Measurements from ENCODE around the gene EFCAB6. TPM values are rescaled to one million over a fixed set of nuclear protein-coding genes. Genes with fewer than 3 reads are reported as not detected.
A peak's percentile ranks its signal among the peaks of the same experiment; 100 is the strongest.

Gene EFCAB6
- total and polyA plus RNA-seq, 8 donors, result 2.0 to 5.5 (median 3.5) TPM

DNA sequence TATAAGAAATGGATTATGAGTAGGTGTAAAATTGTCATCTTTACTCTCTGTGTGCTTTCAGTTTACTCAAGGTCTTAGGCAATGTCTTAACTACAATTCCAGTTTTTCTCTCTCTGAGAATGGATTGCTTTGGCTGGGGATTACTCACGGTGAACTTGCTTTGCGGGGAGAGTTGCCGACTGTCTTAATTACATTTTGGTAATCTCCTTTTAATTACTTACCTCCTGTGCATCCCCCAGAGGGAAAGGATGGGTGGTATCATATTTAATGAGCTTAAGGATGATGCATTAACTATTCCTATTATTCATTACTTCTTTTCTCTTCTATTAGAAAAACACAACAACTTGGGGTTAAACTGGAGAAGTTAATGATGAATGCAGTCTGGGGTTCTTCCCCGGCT is 240.9 kb downstream of the EFCAB6 start:
- TF ChIP-seq, protein P1, sequence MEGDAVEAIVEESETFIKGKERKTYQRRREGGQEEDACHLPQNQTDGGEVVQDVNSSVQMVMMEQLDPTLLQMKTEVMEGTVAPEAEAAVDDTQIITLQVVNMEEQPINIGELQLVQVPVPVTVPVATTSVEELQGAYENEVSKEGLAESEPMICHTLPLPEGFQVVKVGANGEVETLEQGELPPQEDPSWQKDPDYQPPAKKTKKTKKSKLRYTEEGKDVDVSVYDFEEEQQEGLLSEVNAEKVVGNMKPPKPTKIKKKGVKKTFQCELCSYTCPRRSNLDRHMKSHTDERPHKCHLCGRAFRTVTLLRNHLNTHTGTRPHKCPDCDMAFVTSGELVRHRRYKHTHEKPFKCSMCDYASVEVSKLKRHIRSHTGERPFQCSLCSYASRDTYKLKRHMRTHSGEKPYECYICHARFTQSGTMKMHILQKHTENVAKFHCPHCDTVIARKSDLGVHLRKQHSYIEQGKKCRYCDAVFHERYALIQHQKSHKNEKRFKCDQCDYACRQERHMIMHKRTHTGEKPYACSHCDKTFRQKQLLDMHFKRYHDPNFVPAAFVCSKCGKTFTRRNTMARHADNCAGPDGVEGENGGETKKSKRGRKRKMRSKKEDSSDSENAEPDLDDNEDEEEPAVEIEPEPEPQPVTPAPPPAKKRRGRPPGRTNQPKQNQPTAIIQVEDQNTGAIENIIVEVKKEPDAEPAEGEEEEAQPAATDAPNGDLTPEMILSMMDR (IDR thresholded peaks at IDR 0.05), result no peak
- H3K4me1 ChIP-seq, result no peaks in the 10 kb centered on the region
- H3K4me3 ChIP-seq, result no peak overlapping the region
- no peak for ATAC-seq
- DNase-seq, result no peak
- no peaks in the 10 kb centered on the region for H3K36me3 ChIP-seq
- peaks cover 0 to 8% of the 10 kb centered on the region in 2 donors for H3K27me3 ChIP-seq
- no peak overlapping the region for H3K27ac ChIP-seq
- no peaks in the 10 kb centered on the region for H3K9me3 ChIP-seq
- intact Hi-C loops (cut with DNase I), result no loop called here

DNA sequence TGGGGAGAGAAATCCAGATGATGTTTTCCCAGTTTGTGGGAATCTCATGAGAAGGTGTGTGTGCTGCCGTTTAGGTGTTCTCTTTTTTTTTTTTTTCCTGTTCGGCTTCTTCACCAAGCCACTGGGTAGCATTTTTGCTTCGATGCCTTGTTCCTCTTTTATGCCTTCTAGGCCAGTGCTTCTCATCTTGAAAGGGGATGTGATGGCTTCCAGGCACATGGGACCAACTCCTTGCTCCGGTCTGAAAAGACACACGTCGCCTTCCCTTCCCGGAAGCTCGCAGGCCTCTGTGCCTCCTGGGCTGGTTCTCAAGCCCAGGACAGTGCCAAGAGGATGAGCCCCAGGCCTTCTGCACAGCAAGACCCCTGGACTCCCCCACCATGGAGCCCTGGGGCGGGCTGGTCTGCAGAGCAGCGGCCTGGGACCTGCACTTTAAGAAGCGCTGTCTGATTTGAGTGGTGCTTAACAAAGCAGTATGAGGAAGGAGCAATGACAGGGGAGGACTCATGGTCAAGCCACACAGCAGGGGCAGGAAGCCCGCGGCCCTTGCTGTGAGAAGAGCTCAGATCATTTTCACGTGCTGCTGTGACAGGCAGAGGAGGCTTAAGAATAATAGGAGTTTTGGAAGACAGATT is 241.5 kb downstream of the EFCAB6 start:
- TF ChIP-seq, protein P1 (IDR thresholded peaks at IDR 0.05), result no peak
- Histone ChIP-seq H3K9me3 (no peaks in the 10 kb centered on the region), H3K4me3 (no peak overlapping the region), H3K36me3 (no peaks in the 10 kb centered on the region), H3K27me3 (peaks cover 0 to 7% of the 10 kb centered on the region in 2 donors), H3K27ac (no peak overlapping the region), H3K4me1 (no peaks in the 10 kb centered on the region)
- no peak for DNase-seq
- intact Hi-C loops (cut with DNase I), result no loop called here
- ATAC-seq, result no peak

DNA sequence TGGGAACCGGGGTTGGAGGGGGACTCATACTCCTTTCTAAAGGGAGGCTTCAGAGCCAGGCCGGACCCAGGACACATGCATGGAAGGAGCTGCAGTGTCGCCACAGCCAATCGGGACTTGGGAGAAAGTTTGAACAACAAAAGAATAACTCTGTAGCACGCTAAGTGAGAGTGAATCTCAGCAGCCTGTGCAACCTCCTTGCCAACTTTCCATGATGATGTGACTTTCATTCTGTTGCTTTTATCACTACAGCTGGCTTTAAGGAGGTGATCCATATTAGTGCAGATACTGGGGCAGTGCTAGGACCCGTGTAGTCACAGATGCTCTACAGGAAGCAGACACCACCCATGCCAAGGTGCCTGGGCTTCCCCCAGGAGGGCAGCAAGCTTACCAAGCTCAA is 243.0 kb downstream of the EFCAB6 start:
- intact Hi-C loops (cut with DNase I), result no loop called here

DNA sequence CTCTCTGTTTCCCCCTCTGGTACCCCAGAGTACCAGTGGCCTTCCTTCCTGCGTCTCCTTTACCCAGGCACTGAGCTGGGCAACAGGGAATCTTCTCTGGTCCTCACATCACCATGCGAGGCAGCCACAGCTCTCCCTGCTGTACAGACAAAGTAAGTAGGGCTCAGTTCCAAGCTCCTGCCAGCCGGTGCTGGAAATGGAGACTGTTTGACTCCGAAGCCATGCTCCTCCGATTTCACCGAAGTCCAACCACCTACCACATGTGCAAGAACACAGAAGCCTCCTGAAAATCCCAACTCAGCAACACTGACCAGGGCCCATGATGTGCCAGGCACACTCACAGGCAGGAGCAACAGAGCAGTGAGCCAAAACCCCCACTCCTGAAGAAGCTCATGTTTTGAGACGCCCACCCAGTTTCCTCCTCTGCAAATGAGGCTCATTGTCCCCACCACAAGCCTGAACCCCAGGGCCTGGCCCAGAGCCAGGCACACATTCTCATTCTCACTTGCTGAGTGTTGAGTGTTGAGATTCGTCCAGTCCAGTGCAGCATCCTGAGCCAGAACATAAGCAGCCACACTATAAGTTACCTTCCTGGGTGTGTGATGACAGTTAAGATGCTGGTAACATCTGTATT is 244.3 kb downstream of the EFCAB6 start:
- TF ChIP-seq, protein P1 (IDR thresholded peaks at IDR 0.05), result no peak

More for the DNA sequence above, 243.0 kb downstream of the EFCAB6 start:
- Histone ChIP-seq H3K36me3 (no peaks in the 10 kb centered on the region), H3K9me3 (no peaks in the 10 kb centered on the region), H3K4me1 (no peaks in the 10 kb centered on the region), H3K4me3 (no peak overlapping the region), H3K27me3 (peaks cover 0 to 7% of the 10 kb centered on the region in 2 donors), H3K27ac (no peak overlapping the region)
- TF ChIP-seq, protein P1 (IDR thresholded peaks at IDR 0.05), result no peak
- DNase-seq (peak in 2 of 4 donors; percentile 8 to 11), ATAC-seq (no peak)

DNA sequence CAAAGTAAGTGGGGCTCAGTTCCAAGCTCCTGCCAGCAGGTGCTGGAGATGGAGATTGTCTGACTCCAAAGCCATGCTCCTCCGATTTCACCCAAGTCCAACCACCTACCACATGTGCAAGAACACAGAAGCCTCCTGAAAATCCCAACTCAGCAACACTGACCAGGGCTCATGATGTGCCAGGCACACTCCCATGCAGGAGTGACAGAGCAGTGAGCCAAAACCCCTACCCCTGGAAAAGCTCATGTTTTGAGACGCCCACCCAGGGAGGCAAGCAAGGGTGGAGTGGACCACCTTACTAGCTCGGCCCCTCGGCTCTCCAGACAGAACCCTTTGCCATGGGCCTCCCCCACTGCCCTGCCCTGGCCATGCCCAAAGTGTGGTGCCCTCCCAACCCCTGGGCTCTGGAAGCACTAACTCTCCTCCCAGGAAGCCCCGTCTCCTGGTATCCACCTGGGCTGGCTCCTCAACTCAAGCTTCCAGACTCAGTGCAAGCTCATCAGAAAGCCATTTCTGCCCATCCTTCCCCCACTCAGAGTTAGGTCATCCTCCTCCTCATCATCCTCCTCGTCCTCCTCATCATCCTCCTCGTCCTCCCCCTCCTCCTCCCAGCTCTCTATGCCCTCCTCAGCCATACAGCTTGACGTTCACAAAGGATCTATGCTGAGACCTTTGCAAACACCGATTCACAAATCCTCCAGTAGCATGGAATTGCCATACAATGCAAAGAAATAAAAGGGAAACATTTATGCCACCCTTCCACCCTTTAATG is 245.4 kb downstream of the EFCAB6 start:
- no peak for ATAC-seq

More for the DNA sequence above, 244.3 kb downstream of the EFCAB6 start:
- peaks cover 0 to 8% of the 10 kb centered on the region in 2 donors for H3K27me3 ChIP-seq
- no peak overlapping the region for H3K27ac ChIP-seq
- DNase-seq (no peak), ATAC-seq (no peak)
- H3K9me3 ChIP-seq, result no peaks in the 10 kb centered on the region
- intact Hi-C loops (cut with DNase I), result no loop called here
- no peak overlapping the region for H3K4me3 ChIP-seq
- H3K4me1 ChIP-seq, result no peaks in the 10 kb centered on the region
- no peaks in the 10 kb centered on the region for H3K36me3 ChIP-seq

More for the DNA sequence above, 245.4 kb downstream of the EFCAB6 start:
- H3K27me3 ChIP-seq, result peaks cover 0 to 6% of the 10 kb centered on the region in 2 donors
- H3K9me3 ChIP-seq, result no peaks in the 10 kb centered on the region
- no peak for DNase-seq
- no peak overlapping the region for H3K27ac ChIP-seq
- H3K4me1 ChIP-seq, result no peaks in the 10 kb centered on the region
- H3K36me3 ChIP-seq, result no peaks in the 10 kb centered on the region
- TF ChIP-seq, protein P1 (IDR thresholded peaks at IDR 0.05), result no peak
- no peak overlapping the region for H3K4me3 ChIP-seq
- intact Hi-C loops (cut with DNase I), result no loop called here

Data from left lung (tissue), 10 donors.